GM18951 (cell line): ENCODE results near the gene FAM50A.

Experiments used
- POLR2A ChIP-seq: IDR thresholded peaks from 4 replicates; pipeline ENCODE4 v1.6.1; 2011; ENCODE audit warnings: mild to moderate bottlenecking; ENCODE audit not compliant: insufficient read length, insufficient read depth; ENCODE audit errors: extremely low read depth
- in situ Hi-C: fragments of 300-500 bp; cut with MboI; formaldehyde crosslinking; loops from one replicate; pipeline ENCODE4 v1.12.0; 2022; ENCODE audit warnings: low sequenced_read_pairs, mixed read lengths, inconsistent platforms; ENCODE audit not compliant: unreplicated experiment

FAM50A gene

DNA sequence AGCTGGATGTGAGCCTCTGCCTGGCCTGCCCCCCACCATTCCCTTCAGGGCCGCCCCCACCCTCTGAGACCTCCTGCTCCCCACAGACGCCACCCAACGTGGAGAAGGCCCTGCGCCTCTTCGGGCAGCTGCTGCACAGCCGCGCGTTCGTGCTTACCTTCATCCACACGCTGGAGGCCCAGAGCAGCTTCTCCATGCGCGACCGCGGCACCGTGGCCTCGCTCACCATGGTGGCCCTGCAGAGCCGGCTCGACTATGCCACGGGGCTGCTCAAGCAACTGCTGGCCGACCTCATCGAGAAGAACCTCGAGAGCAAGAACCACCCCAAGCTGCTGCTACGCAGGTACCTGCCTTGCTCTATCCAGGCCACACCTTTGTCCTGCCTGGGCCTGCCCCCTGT lies 24.3 kb downstream of the FAM50A start:
- no peak for TF ChIP-seq POLR2A

DNA sequence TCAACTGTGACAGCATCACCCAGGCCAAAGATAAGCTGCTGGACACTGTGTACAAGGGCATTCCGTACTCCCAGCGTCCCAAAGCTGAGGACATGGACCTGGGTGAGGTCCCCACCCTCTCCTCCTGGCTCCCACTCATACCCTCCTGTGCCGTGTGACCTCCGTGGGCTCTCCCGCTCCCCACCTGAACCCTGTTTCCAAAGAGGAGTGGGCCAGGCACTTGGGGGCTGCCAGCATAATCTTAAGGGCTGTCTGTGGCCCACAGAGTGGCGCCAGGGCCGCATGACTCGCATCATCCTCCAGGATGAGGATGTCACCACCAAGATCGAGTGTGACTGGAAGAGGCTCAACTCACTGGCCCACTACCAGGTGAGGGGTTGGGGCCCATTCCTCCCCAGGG lies 25.2 kb downstream of the FAM50A start:
- in situ Hi-C loops: no loop called here
- TF ChIP-seq POLR2A: no peak

More for the DNA sequence above, 24.3 kb downstream of the FAM50A start:
- in situ Hi-C loops: no loop called here

DNA sequence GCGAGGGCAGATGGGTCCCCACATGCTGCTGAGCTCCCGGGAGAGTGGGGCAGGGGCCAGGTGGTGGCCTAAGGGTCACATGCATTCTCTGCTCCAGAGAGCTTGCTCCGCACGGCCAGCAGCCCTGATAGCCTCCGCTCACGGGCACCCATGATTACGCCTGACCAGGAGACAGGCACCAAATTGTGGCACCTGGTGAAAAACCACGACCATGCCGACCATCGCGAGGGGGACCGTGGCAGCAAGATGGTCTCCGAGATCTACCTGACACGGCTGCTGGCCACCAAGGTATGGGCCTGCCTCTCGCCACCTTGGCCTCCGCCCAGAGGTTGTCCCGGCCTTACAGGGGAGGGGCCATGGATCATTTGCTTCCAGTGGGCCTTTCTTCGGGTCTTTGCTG lies 25.9 kb downstream of the FAM50A start:
- in situ Hi-C loops: no loop called here
- TF ChIP-seq POLR2A: no peak

DNA sequence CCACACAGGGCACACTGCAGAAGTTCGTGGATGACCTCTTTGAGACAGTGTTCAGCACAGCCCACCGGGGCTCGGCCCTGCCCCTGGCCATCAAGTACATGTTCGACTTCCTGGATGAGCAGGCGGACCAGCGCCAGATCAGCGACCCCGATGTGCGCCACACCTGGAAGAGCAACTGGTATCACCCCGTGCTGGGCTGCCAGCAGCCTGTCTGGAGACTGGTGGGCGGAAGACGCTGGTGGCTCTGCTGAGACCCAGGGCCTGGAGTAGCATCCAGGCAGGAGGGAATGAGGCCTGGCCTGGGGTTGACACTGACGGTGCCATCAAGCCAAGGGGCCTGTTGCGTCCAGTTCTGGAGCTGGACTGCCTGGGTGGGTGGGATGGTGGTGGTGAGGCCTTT lies 26.5 kb downstream of the FAM50A start:
- in situ Hi-C loops: no loop called here
- TF ChIP-seq POLR2A: no peak

DNA sequence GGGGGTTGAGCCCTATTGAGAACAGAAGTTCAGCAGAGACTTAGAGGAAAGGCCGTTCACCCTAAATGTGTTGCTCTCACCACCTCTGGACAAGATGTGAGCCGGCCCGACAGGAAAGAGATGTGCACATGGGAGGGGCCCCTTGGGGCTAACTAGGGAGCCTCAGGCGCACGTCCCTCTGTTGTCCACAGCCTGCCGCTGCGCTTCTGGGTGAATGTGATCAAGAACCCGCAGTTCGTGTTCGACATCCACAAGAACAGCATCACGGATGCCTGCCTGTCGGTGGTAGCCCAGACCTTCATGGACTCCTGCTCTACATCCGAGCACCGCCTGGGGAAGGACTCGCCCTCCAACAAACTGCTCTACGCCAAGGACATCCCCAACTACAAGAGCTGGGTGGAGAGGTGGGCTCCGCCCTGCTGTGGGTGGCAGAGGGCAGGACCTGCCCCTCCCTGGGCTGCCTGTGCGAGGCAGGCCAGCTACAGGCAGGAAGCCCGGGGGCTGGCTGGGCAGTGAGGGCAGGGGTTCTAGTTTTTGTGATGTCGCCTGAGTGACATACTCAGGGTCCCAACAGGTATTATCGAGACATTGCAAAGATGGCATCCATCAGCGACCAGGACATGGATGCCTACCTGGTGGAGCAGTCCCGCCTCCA lies 27.1 kb downstream of the FAM50A start:
- in situ Hi-C loops: no loop called here
- TF ChIP-seq POLR2A: no peak

DNA sequence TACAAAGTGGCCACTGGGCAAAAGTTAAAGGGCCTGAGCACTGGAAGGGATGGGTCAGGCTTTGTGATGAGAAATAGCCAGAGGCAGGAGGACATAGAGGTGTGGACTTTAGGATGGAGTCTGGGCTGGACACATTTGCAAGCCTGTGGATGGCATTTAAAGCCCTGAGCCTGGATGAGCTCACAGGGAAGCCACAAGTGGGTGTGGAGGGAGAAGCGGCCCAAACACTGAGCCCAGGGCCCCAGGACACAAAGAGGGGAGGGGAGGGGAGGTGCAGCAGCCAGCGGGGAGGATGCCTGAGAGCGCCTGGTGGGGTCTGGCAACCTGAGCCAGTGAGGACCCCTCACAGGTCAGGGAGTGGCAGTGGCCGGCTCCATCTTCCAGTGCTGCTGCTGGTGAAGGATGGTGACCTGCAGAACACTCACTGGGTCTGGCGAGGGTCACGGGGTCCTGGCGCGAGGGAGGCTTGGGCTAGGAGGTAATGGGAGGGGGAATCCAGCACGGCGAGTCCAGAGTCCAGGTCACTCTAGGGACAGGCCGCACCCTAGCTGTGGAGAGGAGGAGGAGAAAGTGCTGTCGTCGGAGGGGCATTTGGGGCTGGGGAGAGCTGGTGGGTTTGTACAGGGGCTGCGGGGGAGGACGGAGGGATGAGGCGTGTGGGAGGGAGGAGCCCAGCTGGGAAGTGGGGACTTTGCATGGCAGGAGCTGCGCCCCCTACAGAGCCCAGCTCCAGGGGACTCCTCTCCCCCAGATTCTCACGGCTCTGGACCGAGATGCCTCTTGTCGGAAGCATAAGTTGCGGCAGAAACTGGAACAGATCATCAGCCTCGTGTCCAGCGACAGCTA lies 28.1 kb downstream of the FAM50A start:
- in situ Hi-C loops: no loop called here
- TF ChIP-seq POLR2A: no peak

DNA sequence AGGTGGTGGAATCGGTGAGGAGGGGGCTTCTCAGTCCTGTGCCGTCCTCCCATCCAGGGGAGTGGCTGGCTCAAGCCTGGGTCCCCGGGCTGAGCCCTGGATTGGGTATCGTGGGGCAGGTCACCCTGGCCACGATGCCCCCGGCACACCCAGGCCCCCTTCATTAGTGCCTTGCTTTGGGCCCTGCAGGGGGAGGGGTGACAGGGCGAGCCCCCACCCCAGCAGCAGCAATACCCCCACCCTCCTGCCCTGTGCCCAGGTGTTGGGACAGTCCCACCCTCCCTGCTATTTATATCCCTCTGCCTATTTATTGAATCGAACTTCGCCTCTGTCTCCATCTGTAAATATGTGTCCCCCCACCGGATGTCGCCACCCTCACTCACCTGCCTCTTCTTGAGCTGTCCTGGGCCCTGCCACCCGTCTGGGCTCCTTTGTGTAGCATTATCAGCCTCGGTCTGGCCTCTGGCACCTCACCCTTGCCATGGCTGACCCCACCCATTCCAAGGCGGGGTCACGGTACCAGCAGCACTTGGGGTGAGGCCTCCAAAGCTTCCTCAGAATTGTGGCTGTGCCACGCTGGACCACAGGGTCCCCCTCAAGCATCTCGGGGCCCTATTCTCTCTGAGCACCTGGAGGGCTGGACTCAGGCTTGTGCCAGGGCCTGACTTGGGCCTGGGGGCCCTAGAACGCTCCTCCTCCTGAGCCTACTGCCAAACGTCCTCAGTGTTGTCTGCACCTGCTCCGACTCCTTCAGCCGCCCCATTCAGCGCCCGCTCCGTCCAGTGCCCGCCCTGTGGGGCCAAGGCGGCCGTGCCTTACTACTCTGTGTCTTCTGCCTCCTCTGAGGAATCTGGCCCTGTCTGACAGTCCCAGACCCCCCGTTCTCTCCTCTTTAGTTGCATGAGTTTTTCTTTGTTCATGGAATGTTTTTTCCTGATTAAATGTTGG lies 29.0 kb downstream of the FAM50A start:
- TF ChIP-seq POLR2A: no peak
- in situ Hi-C loops: no loop called here

DNA sequence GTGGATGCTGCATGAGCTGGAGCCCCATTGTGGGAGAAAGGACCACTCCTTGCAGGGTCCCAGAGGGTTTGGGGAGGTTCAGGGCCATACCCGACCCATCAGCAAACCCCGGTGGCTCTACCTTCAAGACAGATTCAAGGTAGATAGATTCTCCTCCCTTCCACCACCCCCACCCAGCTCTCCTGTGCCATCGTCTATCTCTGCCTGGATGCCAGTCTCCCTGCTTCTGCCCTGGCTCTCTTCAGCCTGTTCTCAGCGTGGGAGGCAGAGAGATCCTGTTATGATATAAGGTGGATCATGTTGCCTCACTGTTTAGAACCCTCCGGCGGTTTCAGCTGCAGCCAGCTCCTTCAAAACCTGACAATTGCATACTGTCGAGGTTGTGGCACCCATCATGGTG lies 29.7 kb downstream of the FAM50A start:
- in situ Hi-C loops: no loop called here

DNA sequence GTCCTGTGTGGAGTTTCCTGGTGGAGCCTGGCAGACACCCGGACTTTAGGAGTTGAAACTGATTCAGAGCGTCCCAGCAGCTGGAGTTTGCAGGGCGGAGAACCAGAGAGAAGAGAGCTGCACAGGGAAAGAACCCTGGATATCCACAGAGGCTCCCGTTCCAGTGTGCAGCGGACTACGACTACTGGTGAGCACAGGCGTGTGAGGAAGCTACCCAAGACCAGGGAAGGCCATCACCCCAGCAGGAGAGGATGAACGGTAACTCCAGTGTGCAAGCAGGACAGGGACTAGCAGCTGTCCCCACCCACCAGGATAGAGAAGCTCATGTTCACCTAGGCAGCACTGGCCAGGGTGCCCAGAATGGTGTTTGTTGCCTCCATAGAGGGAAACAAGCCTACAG lies 32.9 kb downstream of the FAM50A start:
- TF ChIP-seq POLR2A: no peak
- in situ Hi-C loops: no loop called here

More for the DNA sequence above, 29.7 kb downstream of the FAM50A start:
- no peak for TF ChIP-seq POLR2A

DNA sequence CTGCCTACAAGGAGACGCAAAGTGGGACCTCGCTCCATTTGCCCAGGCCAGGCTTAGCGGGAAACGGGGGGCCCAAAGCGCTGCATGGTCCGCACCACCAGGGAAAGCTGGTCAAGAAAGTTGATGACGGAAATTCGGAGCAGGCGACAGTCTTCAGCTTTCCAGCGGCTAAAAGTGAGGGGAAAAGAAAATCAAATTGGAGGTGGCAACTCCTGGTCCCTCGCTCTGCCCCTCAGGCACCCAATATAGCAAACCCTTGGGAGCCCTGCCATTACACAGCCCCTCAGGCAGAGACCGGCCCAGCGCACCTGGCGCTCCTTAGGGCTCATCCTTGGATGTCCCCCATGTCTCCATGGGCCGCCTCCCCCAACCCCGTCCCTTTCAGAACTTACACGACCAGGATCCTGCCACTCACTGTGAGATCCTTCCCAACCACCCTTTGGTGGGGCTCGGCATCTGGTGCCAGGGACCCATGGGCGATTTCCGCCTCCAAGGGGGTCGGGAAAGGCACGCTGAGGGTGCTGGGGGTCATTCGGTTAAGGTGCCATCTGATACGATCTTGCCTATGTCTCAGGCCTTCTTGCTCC lies 34.0 kb downstream of the FAM50A start:
- in situ Hi-C loops: no loop called here
- TF ChIP-seq POLR2A: no peak

DNA sequence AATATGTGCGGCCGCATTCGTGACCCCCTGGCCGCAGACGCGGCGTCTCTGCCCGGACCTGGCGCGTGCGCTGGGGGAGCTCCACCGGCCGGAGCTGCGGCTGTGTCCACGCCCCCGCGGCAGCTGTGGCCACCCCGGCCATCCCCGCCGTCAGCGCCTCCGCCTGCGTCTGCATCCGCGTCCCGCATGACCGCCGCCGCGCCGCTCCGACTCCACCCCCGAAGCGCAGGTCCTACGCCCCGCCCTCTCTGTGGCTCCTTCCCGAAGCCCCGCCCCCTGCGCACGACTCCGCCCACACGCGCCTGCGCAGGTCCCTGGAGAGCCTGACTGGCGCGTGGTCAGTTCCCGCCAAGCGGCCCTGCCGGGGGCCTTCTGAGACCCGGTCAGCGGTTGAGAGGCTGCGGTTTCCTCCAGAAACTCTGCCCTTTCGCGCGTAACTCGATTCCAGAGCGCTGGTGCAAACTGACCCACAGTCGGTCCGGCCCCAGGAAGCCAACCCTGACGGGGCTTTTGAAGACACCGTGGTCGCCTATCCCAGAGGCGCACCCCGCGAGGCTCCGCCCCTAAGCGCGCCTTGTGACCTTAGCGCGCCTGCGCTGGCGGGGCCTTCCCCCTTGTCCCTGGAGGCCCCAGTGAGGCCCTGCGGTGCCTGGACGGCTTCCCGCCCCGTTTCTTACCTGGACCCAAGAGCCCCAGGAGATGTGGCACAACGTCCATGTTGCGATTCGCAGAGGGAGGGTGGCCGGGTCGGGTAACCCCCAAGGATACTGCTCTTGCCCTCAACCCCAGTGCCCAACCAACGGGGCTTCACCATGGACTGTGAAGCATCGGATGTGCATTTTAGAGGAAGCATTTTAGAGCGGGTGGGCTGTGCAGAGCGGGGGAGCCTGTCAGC lies 35.0 kb downstream of the FAM50A start, which contains the start of gene LAGE3:
LAGE3 (minus strand) TSS at position 554 of the 895 bp plus-strand sequence; CDS start at position 188, 366 bp downstream.
- peak; percentile 65 for TF ChIP-seq POLR2A
- in situ Hi-C loops: no loop called here

DNA sequence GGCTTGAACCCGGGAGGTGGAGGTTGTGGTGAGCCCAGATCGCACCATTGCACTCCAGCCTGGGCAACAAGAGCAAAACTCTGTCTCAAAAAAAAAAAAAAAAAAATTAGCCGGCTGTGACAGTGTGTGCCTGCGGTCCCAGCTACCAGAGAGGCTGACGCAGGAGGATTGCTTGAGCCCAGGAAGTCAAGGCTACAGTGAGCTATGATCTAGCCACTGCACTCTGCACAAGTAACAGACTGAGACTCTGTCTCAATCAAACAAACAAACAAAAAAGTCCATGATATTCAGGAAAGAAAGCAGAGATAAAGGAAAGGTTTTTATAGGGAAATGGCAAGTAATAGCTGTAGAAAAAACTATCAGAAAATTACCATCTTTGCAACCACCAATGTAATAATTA lies 37.3 kb downstream of the FAM50A start:
- TF ChIP-seq POLR2A: no peak
- in situ Hi-C loops: no loop called here

DNA sequence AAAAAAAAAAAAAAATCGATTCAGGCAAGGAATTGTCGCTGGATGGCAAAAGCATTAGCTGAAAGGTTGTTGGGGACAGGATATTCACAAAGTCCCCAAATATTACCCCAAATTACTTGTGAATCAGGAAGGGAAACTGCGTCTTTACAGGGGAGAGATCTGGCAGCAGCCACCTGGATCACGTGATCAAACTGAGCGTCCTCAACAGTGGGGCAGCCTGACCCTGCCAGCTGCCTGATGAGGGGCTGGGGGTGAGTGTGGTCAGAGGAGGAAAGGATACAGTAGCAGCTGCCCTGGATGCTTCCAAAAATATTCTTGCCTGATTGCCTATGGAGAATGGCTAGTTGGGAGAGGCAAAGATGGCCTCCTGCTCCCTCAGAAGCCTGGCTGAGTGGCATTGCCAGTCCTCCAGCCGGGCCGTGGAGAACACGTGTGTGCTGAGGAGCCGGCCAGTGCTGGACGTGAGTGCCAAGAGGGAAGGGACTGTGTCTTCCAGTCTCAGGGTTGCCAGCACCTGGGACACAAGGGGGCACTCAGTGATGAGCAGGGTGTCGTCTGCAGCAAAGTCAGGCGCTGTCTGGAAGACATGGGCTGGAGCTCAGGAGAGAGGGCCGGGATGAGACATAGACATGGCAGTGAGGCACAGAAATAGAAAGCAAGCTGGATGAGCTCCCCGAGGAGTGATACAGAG lies 38.1 kb downstream of the FAM50A start:
- in situ Hi-C loops: no loop called here
- TF ChIP-seq POLR2A: no peak
